Natural killer cell (primary cell): Measurements from ENCODE around the gene MRPL27. TPM values are rescaled to one million over a fixed set of nuclear protein-coding genes. Genes with fewer than 3 reads are reported as not detected.

ENCODE experiments used
- ATAC-seq, 3 donors: fragments of 150-1000 bp in 2 of 3; fragments of 200-7000 bp in 1 of 3; cut with Tn5 transposase; 1 replicate in 1 of 3; 2 replicates in 2 of 3; pipeline ENCODE4 v1.10.0; 2021; ENCODE audit warnings: mild to moderate bottlenecking in 2 of 3, moderate library complexity in 2 of 3
- DNase-seq, 2 donors: peaks; one replicate each; pipeline versions ENCODE4 v3.0.0 to v3.0.0-alpha.2; 2013 to 2021; ENCODE audit warnings: mixed read lengths in 1 of 2
- H3K27ac ChIP-seq: one replicate; pipeline ENCODE4 v1.5.1; 2013; ENCODE audit warnings: mild to moderate bottlenecking, low read length
- H3K27me3 ChIP-seq: one replicate; pipeline ENCODE4 v1.6.1; 2013; ENCODE audit warnings: low read length; ENCODE audit not compliant: control insufficient read depth, insufficient read depth
- H3K36me3 ChIP-seq: one replicate; pipeline ENCODE4 v1.6.1; 2013; ENCODE audit warnings: low read length; ENCODE audit not compliant: control insufficient read depth, insufficient read depth
- H3K4me1 ChIP-seq: one replicate; pipeline ENCODE4 v1.6.1; 2013; ENCODE audit warnings: low read length; ENCODE audit not compliant: control insufficient read depth, insufficient read depth
- H3K4me3 ChIP-seq: one replicate; pipeline ENCODE4 v1.5.1; 2013; ENCODE audit warnings: low read length
- H3K9me3 ChIP-seq: one replicate; pipeline ENCODE4 v1.6.1; 2013; ENCODE audit warnings: low read length; ENCODE audit not compliant: control insufficient read depth, insufficient read depth
- H3K27ac Mint-ChIP-seq, 2 donors: one replicate each; pipeline ENCODE4 v1.8.0; 2022; ENCODE audit warnings: mild to moderate bottlenecking in 2 of 2, mixed read lengths in 2 of 2, moderate library complexity in 1 of 2
- H3K27me3 Mint-ChIP-seq, 2 donors: one replicate each; pipeline ENCODE4 v1.8.0; 2022; ENCODE audit warnings: low read depth in 2 of 2, mixed read lengths in 2 of 2
- H3K36me3 Mint-ChIP-seq: one replicate; pipeline ENCODE4 v1.8.0; 2022; ENCODE audit warnings: mixed read lengths
- H3K4me1 Mint-ChIP-seq, 2 donors: one replicate each; pipeline ENCODE4 v1.8.0; 2022; ENCODE audit warnings: mixed read lengths in 2 of 2
- H3K4me3 Mint-ChIP-seq: one replicate; pipeline ENCODE4 v1.8.0; 2022; ENCODE audit warnings: mild to moderate bottlenecking, moderate library complexity, mixed read lengths
- H3K9me3 Mint-ChIP-seq, 2 donors: one replicate each; pipeline ENCODE4 v1.8.0; 2022; ENCODE audit warnings: mixed read lengths in 2 of 2
- WGBS: methylation state at CpG from one replicate; pipeline ENCODE4 v1.1.7; 2013; ENCODE audit warnings: missing lambda C conversion rate; ENCODE audit not compliant: insufficient coverage; 5-methylcytosine and 5-hydroxymethylcytosine counted together
- intact Hi-C: fragments of 100-400 bp; cut with micrococcal nuclease; formaldehyde crosslinking; loops from one replicate; pipeline ENCODE4 v1.14.2; 2022
- total RNA-seq, 4 donors: library from RNA; stranded (reverse); fragments of 120-200 nt in 1 of 4; gene quantifications; one replicate each; pipeline versions ENCODE4 v1.2.3 to v1.2.4, GENCODE V29; 2013 to 2022
- TF ChIP-seq, protein P1 (sequence below): fragments of 200-600 bp; IDR thresholded peaks from one replicate; pipeline ENCODE4 v1.8.0; 2022; ENCODE audit warnings: antibody characterized with exemption

Gene MRPL27
- total RNA-seq, 3 donors from 2014 or later (not counting 1 experiment from before 2014, with no cell fraction given) = 16.4 to 36.6 (median 31.3) TPM

DNA sequence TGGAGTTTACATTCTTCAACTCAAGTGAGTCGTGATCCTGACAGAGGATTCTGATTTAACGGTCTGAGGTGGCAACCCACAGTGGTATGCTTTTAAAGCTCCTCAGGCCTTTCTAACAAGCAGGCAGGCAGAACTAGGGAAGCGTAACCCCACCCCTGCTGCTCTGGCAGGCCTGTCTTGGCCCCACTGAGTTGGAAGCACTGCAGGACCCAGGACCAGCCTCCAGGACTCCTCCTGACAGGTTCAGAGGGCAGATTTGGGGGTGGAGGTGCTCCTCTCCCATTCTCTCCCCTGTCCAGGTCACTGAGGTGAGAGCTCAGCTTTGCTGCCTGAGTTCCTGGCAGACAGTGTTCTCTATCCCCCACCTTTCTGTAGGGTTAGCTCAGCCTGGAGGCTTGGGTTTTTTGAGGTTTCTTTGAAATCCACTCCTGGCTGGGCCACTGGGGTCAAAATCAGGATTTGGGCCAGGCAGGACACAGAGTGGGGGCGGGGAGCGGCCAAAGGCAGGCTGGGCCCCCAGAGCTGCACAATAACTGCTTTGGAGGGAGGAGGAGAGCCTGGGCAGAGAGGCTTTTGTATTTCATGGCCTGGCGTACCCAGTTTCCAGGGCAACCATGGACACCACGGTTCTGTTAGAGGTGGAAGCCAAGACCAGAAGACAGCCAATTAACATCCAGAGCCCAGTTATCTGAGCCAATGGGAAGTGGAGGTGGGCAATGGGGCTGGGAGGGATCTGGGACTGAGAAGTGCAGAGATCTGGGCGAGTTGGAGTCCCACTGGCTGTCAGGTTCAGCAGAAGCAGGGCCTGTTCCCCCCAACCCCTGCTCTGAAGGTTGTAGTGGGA, 9.5 kb downstream of the MRPL27 start:
- peaks cover 7 to 18% of the 10 kb centered on the region in 2 donors for H3K4me1 Mint-ChIP-seq
- H3K9me3 Mint-ChIP-seq = no peaks in the 10 kb centered on the region
- Histone ChIP-seq H3K4me1 (peaks cover 7% of the 10 kb centered on the region), H3K4me3 (no peak overlapping the region), H3K27me3 (no peaks in the 10 kb centered on the region), H3K36me3 (peaks cover 37% of the 10 kb centered on the region), H3K27ac (no peak overlapping the region), H3K9me3 (no peaks in the 10 kb centered on the region)
- no peak overlapping the region for H3K4me3 Mint-ChIP-seq
- intact Hi-C loops = loop anchor here (5.0 kb wide), 1 partner anchor 34 kb away; the partner anchor contains the start of gene LRRC59
- DNase-seq (no peak), ATAC-seq (no peak)
- H3K27ac Mint-ChIP-seq = peak overlapping the region in 1 of 2 donors; percentile 13
- TF ChIP-seq, protein P1, sequence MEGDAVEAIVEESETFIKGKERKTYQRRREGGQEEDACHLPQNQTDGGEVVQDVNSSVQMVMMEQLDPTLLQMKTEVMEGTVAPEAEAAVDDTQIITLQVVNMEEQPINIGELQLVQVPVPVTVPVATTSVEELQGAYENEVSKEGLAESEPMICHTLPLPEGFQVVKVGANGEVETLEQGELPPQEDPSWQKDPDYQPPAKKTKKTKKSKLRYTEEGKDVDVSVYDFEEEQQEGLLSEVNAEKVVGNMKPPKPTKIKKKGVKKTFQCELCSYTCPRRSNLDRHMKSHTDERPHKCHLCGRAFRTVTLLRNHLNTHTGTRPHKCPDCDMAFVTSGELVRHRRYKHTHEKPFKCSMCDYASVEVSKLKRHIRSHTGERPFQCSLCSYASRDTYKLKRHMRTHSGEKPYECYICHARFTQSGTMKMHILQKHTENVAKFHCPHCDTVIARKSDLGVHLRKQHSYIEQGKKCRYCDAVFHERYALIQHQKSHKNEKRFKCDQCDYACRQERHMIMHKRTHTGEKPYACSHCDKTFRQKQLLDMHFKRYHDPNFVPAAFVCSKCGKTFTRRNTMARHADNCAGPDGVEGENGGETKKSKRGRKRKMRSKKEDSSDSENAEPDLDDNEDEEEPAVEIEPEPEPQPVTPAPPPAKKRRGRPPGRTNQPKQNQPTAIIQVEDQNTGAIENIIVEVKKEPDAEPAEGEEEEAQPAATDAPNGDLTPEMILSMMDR = no peak
- 78% methylated on average over 8 of the region's 8 CpGs for WGBS
- H3K36me3 Mint-ChIP-seq = peaks cover 9% of the 10 kb centered on the region
- no peaks in the 10 kb centered on the region for H3K27me3 Mint-ChIP-seq

DNA sequence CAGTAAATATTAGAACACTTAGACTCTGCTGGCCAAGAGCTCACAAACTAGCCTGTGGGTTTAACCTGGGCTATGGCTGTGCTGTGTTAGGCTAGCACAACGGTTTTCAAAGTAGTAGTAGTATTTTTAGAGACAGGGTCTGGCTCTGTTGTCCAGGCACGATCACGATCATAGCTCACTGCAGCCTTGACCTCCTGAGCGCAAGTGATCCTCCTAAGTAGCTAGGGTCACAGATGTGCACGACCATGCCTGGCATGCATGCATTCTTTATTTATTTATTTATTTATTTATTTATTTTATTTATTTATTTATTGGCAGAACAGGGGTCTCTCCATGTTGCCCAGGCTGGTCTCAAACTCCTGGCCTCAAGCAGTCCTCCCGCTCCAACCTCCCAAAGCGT, 10.3 kb downstream of the MRPL27 start:
- Mint-ChIP-seq H3K4me1 (peaks cover 7 to 18% of the 10 kb centered on the region in 2 donors), H3K27me3 (no peaks in the 10 kb centered on the region), H3K36me3 (peaks cover 1% of the 10 kb centered on the region), H3K27ac (peak overlapping the region; percentile 42 to 77), H3K9me3 (no peaks in the 10 kb centered on the region), H3K4me3 (no peak overlapping the region)
- Histone ChIP-seq H3K4me1 (peaks cover 7% of the 10 kb centered on the region), H3K27ac (no peak overlapping the region), H3K4me3 (no peak overlapping the region), H3K9me3 (no peaks in the 10 kb centered on the region), H3K27me3 (no peaks in the 10 kb centered on the region), H3K36me3 (peaks cover 33% of the 10 kb centered on the region)
- TF ChIP-seq, protein P1 = no peak
- intact Hi-C loops = loop anchor here (5.0 kb wide), 1 partner anchor 35 kb away; the partner anchor contains the start of gene LRRC59
- 95% methylated on average over 6 of the region's 7 CpGs for WGBS
- DNase-seq (no peak), ATAC-seq (no peak)

DNA sequence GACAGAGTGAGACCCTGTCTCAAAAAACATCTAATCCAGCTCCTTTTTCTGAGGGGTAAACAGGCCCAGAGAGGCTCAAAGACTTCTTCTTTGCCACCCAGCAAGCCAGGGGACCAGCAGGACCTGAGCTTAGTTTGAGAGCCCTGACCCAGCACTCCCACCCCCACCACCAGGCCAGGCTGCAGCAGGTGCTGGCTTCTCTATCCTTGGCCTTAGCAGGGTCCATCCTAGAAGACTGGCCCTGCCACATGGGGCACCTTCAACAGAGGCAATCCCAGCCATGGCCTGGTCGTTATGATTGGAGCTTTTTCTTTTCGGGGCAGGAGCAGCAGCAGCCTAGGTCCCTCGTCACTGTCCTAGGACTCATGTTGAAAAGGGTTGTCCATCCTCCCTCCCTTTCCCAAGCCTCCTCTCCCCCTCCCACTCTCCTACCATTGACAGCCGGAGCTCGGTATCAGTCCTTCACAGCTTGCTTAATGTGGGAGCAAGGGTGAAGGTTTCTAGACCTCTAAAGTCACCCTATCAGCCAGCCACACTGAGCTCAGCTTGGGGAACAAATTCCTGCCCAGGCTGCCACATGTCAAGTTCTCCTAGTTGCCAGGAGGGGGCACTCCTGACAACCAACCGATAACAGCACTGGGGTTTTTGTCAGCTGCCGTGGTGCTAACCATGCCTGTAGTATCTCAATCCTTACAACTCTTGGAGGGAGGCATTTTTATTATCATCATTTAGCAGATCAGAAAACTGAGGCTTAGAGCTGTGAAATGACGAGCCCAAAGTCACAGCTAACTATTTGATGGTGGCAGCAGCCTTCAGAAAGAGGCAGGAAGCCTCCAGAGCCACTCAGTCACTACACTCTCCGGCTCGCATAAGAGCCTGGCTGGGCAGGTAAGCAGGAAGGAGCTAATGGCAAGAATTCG, 11.2 kb downstream of the MRPL27 start:
- 48% methylated on average over 9 of the region's 11 CpGs for WGBS
- Mint-ChIP-seq H3K36me3 (no peaks in the 10 kb centered on the region), H3K4me3 (no peak overlapping the region), H3K4me1 (peaks cover 7 to 18% of the 10 kb centered on the region in 2 donors), H3K27ac (peak overlapping the region; percentile 42 to 77), H3K9me3 (no peaks in the 10 kb centered on the region), H3K27me3 (no peaks in the 10 kb centered on the region)
- H3K27me3 ChIP-seq = no peaks in the 10 kb centered on the region
- TF ChIP-seq, protein P1 = peak; percentile 66
- H3K4me3 ChIP-seq = no peak overlapping the region
- intact Hi-C loops = loop anchor here (5.0 kb wide), 1 partner anchor 35 kb away; the partner anchor contains the start of gene LRRC59
- no peak overlapping the region for H3K27ac ChIP-seq
- peak; percentile 44 to 85 for DNase-seq
- peaks cover 31% of the 10 kb centered on the region for H3K36me3 ChIP-seq
- peak; percentile 85 to 98 (median 91) for ATAC-seq
- no peaks in the 10 kb centered on the region for H3K9me3 ChIP-seq
- peaks cover 7% of the 10 kb centered on the region for H3K4me1 ChIP-seq
